Measurements from ENCODE around the gene SPSB3.

The SPSB3 gene

GRCh38 chr16:1791943-1792812, 9.8 kb upstream of the SPSB3 start:
- no peaks in the 10 kb centered on the region for H3K4me1 ChIP-seq (ENCODE audit: control insufficient read depth, low read depth, low read length)
- H3K9ac ChIP-seq (ENCODE audit: low read length) = no peak overlapping the region
- no peak overlapping the region for H3K27ac ChIP-seq (ENCODE audit: low read length)
- H3K9me3 ChIP-seq (ENCODE audit: control insufficient read depth, low read depth, low read length) = no peaks in the 10 kb centered on the region
- peaks cover 9% of the 10 kb centered on the region for H3K36me3 ChIP-seq (ENCODE audit: control insufficient read depth, low read depth, low read length)
- H3K27me3 ChIP-seq (ENCODE audit: control insufficient read depth, insufficient read depth, low read length) = no peaks in the 10 kb centered on the region
- no peak overlapping the region for H3K4me3 ChIP-seq (ENCODE audit: low read length)

GRCh38 chr16:1791256-1791942, 9.0 kb upstream of the SPSB3 start:
- Histone ChIP-seq H3K9me3 (ENCODE audit: control insufficient read depth, low read depth, low read length) (no peaks in the 10 kb centered on the region), H3K4me3 (ENCODE audit: low read length) (no peak overlapping the region), H3K27me3 (ENCODE audit: control insufficient read depth, insufficient read depth, low read length) (no peaks in the 10 kb centered on the region), H3K27ac (ENCODE audit: low read length) (no peak overlapping the region), H3K36me3 (ENCODE audit: control insufficient read depth, low read depth, low read length) (peaks cover 9% of the 10 kb centered on the region), H3K9ac (ENCODE audit: low read length) (no peak overlapping the region), H3K4me1 (ENCODE audit: control insufficient read depth, low read depth, low read length) (no peaks in the 10 kb centered on the region)

- H3K27me3 ChIP-seq (ENCODE audit: control insufficient read depth, insufficient read depth, low read length) = no peaks in the 10 kb centered on the region
- peaks cover 9% of the 10 kb centered on the region for H3K36me3 ChIP-seq (ENCODE audit: control insufficient read depth, low read depth, low read length)
- no peak overlapping the region for H3K9ac ChIP-seq (ENCODE audit: low read length)
- H3K27ac ChIP-seq (ENCODE audit: low read length) = no peak overlapping the region
- no peaks in the 10 kb centered on the region for H3K4me1 ChIP-seq (ENCODE audit: control insufficient read depth, low read depth, low read length)
- H3K4me3 ChIP-seq (ENCODE audit: low read length) = no peak overlapping the region
- H3K9me3 ChIP-seq (ENCODE audit: control insufficient read depth, low read depth, low read length) = no peaks in the 10 kb centered on the region
These were observed 8.4 kb upstream of the SPSB3 start for GRCh38 chr16:1790611-1791255.

- peaks cover 9% of the 10 kb centered on the region for H3K36me3 ChIP-seq (ENCODE audit: control insufficient read depth, low read depth, low read length)
These were observed 7.9 kb upstream of the SPSB3 start for GRCh38 chr16:1790261-1790610.

GRCh38 chr16:1789643-1790045, 7.3 kb upstream of the SPSB3 start:
- Histone ChIP-seq H3K9ac (ENCODE audit: low read length) (no peak overlapping the region), H3K36me3 (ENCODE audit: control insufficient read depth, low read depth, low read length) (peaks cover 9% of the 10 kb centered on the region), H3K4me3 (ENCODE audit: low read length) (no peak overlapping the region), H3K4me1 (ENCODE audit: control insufficient read depth, low read depth, low read length) (no peaks in the 10 kb centered on the region), H3K27ac (ENCODE audit: low read length) (no peak overlapping the region), H3K9me3 (ENCODE audit: control insufficient read depth, low read depth, low read length) (no peaks in the 10 kb centered on the region), H3K27me3 (ENCODE audit: control insufficient read depth, insufficient read depth, low read length) (no peaks in the 10 kb centered on the region)

More at GRCh38 chr16:1790261-1790610, 7.9 kb upstream of the SPSB3 start:
- no peaks in the 10 kb centered on the region for H3K4me1 ChIP-seq (ENCODE audit: control insufficient read depth, low read depth, low read length)
- H3K27me3 ChIP-seq (ENCODE audit: control insufficient read depth, insufficient read depth, low read length) = no peaks in the 10 kb centered on the region
- no peaks in the 10 kb centered on the region for H3K9me3 ChIP-seq (ENCODE audit: control insufficient read depth, low read depth, low read length)
- H3K9ac ChIP-seq (ENCODE audit: low read length) = no peak overlapping the region
- H3K27ac ChIP-seq (ENCODE audit: low read length) = no peak overlapping the region
- H3K4me3 ChIP-seq (ENCODE audit: low read length) = no peak overlapping the region

- H3K36me3 ChIP-seq (ENCODE audit: control insufficient read depth, low read depth, low read length) = peaks cover 9% of the 10 kb centered on the region
- H3K9me3 ChIP-seq (ENCODE audit: control insufficient read depth, low read depth, low read length) = no peaks in the 10 kb centered on the region
- H3K4me3 ChIP-seq (ENCODE audit: low read length) = no peak overlapping the region
- no peak overlapping the region for H3K27ac ChIP-seq (ENCODE audit: low read length)
- H3K4me1 ChIP-seq (ENCODE audit: control insufficient read depth, low read depth, low read length) = no peaks in the 10 kb centered on the region
- no peaks in the 10 kb centered on the region for H3K27me3 ChIP-seq (ENCODE audit: control insufficient read depth, insufficient read depth, low read length)
- H3K9ac ChIP-seq (ENCODE audit: low read length) = no peak overlapping the region
These were observed 6.3 kb upstream of the SPSB3 start for GRCh38 chr16:1788708-1789100.

- Histone ChIP-seq H3K27me3 (ENCODE audit: control insufficient read depth, insufficient read depth, low read length) (no peaks in the 10 kb centered on the region), H3K27ac (ENCODE audit: low read length) (no peak overlapping the region), H3K9me3 (ENCODE audit: control insufficient read depth, low read depth, low read length) (no peaks in the 10 kb centered on the region), H3K36me3 (ENCODE audit: control insufficient read depth, low read depth, low read length) (peaks cover 9% of the 10 kb centered on the region), H3K9ac (ENCODE audit: low read length) (no peak overlapping the region), H3K4me1 (ENCODE audit: control insufficient read depth, low read depth, low read length) (no peaks in the 10 kb centered on the region), H3K4me3 (ENCODE audit: low read length) (no peak overlapping the region)
These were observed 5.8 kb upstream of the SPSB3 start for GRCh38 chr16:1788095-1788707.

GRCh38 chr16:1787322-1788094, 5.1 kb upstream of the SPSB3 start:
- peaks cover 9% of the 10 kb centered on the region for H3K36me3 ChIP-seq (ENCODE audit: control insufficient read depth, low read depth, low read length)
- H3K4me1 ChIP-seq (ENCODE audit: control insufficient read depth, low read depth, low read length) = no peaks in the 10 kb centered on the region
- H3K4me3 ChIP-seq (ENCODE audit: low read length) = no peak overlapping the region
- H3K9me3 ChIP-seq (ENCODE audit: control insufficient read depth, low read depth, low read length) = no peaks in the 10 kb centered on the region
- no peaks in the 10 kb centered on the region for H3K27me3 ChIP-seq (ENCODE audit: control insufficient read depth, insufficient read depth, low read length)
- H3K9ac ChIP-seq (ENCODE audit: low read length) = no peak overlapping the region
- no peak overlapping the region for H3K27ac ChIP-seq (ENCODE audit: low read length)

- no peak overlapping the region for H3K4me3 ChIP-seq (ENCODE audit: low read length)
- peaks cover 9% of the 10 kb centered on the region for H3K36me3 ChIP-seq (ENCODE audit: control insufficient read depth, low read depth, low read length)
These were observed 4.6 kb upstream of the SPSB3 start for GRCh38 chr16:1787056-1787321.

GRCh38 chr16:1786242-1787055, 4.1 kb upstream of the SPSB3 start:
- no peaks in the 10 kb centered on the region for H3K9me3 ChIP-seq (ENCODE audit: control insufficient read depth, low read depth, low read length)
- H3K27ac ChIP-seq (ENCODE audit: low read length) = no peak overlapping the region
- H3K4me3 ChIP-seq (ENCODE audit: low read length) = no peak overlapping the region
- H3K4me1 ChIP-seq (ENCODE audit: control insufficient read depth, low read depth, low read length) = no peaks in the 10 kb centered on the region
- H3K9ac ChIP-seq (ENCODE audit: low read length) = no peak overlapping the region
- H3K36me3 ChIP-seq (ENCODE audit: control insufficient read depth, low read depth, low read length) = peaks cover 9% of the 10 kb centered on the region
- H3K27me3 ChIP-seq (ENCODE audit: control insufficient read depth, insufficient read depth, low read length) = no peaks in the 10 kb centered on the region

More at GRCh38 chr16:1787056-1787321, 4.6 kb upstream of the SPSB3 start:
- Histone ChIP-seq H3K9ac (ENCODE audit: low read length) (no peak overlapping the region), H3K9me3 (ENCODE audit: control insufficient read depth, low read depth, low read length) (no peaks in the 10 kb centered on the region), H3K4me1 (ENCODE audit: control insufficient read depth, low read depth, low read length) (no peaks in the 10 kb centered on the region), H3K27me3 (ENCODE audit: control insufficient read depth, insufficient read depth, low read length) (no peaks in the 10 kb centered on the region), H3K27ac (ENCODE audit: low read length) (no peak overlapping the region)

All from iPS-18a (cell line).